Measurements from ENCODE around the gene WNT10A.
"Not testable (repeated sequence)": the region's sequence is repeated elsewhere in the genome, so short reads cannot be mapped to it uniquely, and the experiment has no call there.

The WNT10A gene

DNA sequence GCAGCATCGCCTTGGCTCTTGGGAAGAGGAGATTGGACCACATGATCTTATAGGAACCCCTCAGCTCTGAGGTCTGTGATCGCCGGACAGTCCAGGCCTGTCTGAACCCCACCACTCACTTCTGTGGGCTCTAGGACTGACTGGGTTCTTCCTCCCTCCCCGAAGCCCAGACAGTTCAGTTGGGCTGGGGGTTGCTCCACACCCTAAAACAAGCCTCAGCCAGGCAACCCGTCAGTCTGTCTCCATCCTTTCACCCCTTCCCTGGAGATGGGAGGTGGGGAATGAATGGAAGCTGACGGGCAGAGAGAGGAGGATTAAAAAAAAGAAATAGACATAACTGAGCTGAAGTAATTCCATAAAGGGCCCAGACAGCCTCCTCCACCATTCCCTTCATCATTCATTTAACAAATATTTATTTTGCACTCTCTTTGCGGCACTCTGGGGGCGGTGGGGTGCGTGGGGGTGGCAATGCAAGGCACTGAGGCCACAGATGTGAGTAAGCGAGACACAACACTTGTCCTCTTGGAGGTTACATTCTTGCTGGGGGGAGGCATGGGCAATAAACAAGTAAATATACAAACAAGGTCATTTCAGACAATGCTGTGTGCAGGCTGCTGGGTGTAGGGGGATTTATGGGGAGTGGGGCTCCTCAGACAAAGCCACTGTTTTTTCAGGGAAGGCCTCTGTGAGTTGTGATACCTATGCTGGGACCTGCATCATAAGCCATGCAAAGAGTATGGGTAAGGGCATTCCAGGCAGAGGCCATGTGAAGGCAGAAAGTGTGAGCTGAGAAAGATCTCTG lies 12.9 kb downstream of the WNT10A start:
- DNase-seq (ENCODE audit: low read depth): no peak

- no peak for DNase-seq (ENCODE audit: low read depth)
These were observed 13.7 kb downstream of the WNT10A start for GRCh38 chr2:218894151-218894879.

- DNase-seq (ENCODE audit: low read depth): no peak
These were observed 14.2 kb downstream of the WNT10A start for GRCh38 chr2:218894880-218895157.

- DNase-seq (ENCODE audit: low read depth): no peak
These were observed 14.7 kb downstream of the WNT10A start for GRCh38 chr2:218895326-218895725.

DNA sequence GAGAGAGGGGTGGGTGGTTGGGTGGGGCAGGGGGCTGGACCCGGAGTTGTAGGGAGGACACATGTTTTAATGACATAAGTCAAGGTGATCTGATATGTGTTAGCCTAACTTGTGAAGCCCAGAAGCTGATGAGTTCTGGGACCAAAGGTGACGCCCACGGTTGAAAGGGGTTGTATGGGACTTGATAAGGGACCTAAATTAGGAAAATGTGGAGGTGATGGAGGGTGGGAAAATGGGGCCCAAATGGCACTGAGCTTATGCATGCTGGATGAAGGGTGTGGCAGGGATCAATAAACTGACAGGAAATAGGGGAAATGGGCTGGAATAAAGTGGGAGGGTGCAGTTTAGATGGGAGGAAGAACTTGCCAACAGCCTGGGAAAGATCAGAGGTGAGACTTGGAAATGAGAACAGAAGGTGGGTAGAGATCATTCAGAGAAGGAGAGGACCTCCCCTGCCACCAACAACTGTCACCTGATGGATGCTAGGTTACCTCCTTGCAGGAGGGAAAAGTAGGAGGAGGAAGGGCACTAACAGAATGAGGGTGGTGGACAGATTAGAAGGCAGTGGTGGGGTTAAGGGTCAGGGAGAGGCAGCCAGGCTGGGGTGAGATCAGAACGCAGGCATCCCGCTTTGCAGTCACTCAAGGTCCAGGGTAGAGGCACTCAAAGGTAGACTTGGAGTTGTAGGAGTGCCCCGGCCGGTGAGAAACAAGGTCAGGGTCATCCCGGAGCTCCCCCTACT lies 15.3 kb downstream of the WNT10A start:
- no peak for DNase-seq (ENCODE audit: low read depth)

DNA sequence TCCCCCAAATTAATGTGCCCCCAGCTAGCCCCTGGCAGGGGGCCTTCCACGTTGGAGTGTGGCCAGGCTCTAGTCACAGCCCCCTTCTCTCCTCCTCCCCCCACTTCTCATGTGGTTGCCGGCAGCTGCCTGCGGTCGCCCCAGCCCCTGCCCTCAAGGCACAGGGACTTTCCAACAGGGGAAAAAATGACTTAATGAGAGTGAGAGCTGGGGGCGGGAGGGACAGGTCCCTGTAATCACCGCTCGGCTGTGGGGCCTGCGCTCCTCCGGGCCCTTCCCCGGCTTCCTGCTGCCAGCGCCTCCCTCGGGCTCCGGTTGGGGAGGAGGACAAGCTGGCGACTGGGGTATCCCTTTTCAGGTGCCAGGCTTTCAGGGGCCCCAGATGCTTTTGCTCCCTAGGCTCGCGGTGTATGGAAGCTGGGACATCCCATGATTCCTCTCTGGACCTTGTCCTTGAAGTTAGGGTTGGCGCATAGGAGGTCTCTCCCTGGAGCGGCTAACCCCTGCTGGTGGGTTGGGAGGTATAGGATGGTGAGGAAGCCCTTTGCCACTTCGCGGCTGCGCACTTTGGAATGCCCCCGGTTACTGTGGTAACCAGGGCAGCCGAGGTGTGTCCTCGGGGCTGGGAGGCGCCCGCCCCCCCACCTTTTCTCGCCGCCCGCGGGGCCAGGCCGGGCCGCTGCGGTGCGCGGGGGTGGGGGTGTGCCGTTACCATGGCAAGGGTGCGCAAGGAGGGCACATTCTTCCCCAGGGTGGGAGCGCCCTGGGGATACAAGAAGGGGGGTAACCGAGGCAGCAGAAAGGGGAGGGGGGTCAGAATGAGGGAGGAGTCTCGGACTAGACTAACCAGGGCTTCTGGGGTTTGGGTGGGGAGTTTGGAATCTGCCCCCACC lies 16.1 kb downstream of the WNT10A start:
- DNase-seq (ENCODE audit: low read depth): no peak

- DNase-seq (ENCODE audit: low read depth): no peak
These were observed 16.9 kb downstream of the WNT10A start for GRCh38 chr2:218897394-218898108.

- DNase-seq (ENCODE audit: low read depth): no peak
These were observed 17.6 kb downstream of the WNT10A start for GRCh38 chr2:218898109-218898878.

GRCh38 chr2:218899147-218899546 lies 18.5 kb downstream of the WNT10A start:
- DNase-seq (ENCODE audit: low read depth): no peak

GRCh38 chr2:218902427-218902826 lies 21.8 kb downstream of the WNT10A start:
- DNase-seq (ENCODE audit: low read depth): no peak

GRCh38 chr2:218904176-218904575 lies 23.5 kb downstream of the WNT10A start:
- DNase-seq (ENCODE audit: low read depth): no peak

DNA sequence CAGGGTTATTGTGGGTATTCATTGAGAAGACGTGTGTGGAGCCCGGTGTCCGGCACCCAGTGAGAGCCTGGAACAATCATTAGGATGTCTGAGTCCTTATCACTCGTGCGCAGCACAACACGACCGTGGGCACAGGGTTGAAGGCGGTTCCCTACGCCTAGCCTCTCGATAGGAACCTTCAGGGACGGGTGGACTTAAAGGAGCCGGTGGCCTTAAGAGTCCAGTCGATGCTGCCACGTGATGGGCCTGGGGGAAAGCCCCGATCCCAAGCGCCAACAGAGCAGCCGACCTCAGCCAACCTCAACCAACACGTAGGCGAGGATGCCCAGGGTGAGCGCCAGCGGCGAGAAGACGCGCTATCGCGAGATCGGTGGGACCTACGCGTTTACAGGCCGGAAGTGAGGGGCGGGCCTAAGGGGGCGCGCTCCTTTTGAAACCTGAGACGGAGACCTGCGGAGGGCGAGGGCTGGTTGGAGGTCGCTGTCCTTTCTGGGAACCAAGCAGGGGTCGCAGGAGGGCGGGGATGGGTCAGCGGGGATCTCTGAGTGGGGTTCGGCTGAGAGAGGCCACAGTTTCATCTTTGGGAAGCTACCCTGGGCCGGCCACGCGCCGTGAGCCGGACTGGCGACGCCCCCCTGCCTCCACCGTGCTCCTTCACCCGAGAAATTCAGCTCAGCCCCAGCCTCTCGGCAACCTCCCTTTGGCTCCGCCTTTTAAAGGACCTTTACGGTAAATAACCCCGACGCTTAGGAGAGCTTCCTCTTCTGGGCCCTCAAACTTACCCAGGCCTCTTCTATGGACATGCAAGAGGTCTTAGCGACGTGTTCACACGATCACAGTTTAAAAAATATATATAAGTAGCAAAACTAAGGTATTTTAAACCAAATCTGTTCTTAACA lies 28.3 kb downstream of the WNT10A start:
- DNase-seq (ENCODE audit: low read depth): peak; percentile 85

DNA sequence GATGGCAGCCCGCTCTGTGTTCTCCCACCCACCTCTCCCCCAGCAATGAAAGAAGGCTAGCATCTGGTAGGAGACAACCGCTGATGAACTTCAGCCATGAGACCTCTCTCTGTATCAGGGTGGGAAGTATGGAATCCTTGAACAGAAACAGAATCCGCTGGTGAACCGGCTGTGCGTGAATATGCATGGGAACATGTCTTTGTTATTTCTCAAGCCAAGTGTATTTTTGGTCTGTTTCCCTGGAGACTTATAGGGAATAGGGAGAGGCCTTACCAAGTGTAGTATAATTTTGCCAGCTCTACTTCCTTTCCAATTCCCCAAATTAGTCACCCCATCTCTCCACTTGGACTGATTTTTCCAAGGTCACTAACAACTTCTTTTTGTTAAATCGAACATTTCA lies 30.1 kb downstream of the WNT10A start:
- no peak for DNase-seq (ENCODE audit: low read depth)

- DNase-seq (ENCODE audit: low read depth): no peak
These were observed 39.9 kb downstream of the WNT10A start for GRCh38 chr2:218920504-218920903.

GRCh38 chr2:218924757-218925156 lies 44.1 kb downstream of the WNT10A start:
- DNase-seq (ENCODE audit: low read depth): no peak

DNA sequence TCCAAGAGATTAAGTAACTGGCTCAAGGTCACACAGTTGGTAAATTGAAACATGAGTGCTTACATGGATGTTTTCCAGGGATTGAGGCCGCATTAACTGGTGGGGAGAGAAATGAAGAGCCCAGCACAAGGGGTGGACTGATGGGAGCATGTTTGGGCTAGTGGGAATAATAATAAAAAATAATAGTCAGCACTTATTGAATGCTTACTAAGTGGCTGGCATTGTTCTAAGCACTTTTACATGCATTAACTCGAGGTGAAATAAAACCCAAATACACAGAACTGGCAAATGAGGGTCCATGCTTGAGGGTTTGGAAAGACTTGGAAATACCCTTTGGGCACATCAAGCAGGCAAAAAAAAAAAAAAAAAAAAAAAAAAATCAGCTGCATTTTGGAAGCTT lies 44.8 kb downstream of the WNT10A start:
- no peak for DNase-seq (ENCODE audit: low read depth)

DNA sequence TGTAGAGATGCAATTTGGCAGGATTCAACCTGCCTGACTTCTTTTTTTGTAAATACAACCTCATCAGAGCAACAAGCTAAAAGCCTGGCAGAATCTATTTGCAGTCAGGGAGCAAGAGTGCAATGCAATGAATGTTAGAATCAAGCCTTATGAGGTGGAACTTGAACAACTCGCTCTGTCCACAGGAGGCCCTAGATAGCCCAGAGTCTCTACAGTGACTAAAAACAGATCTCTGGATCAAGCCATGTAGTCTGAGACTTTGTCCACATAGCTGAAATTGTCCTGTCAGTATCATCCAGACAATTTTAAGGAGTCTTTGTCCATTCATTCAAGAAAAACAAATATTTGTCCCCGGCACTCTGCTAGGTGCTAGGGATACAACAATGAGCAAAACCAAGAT lies 46.8 kb downstream of the WNT10A start:
- no peak for DNase-seq (ENCODE audit: low read depth)

GRCh38 chr2:218927876-218928275 lies 47.2 kb downstream of the WNT10A start:
- peak; percentile 20 for DNase-seq (ENCODE audit: low read depth)

GRCh38 chr2:218930488-218930887 lies 49.8 kb downstream of the WNT10A start:
- DNase-seq (ENCODE audit: low read depth): not testable (repeated sequence)

- DNase-seq (ENCODE audit: low read depth): not testable (repeated sequence)
These were observed 51.1 kb downstream of the WNT10A start for GRCh38 chr2:218931751-218932150.

All from amniotic epithelial cell (primary cell).